HepG2 (cell line): ENCODE measurements around the gene ZPR1. TPM values are rescaled to one million over a fixed set of nuclear protein-coding genes. Genes with fewer than 3 reads are reported as not detected.

Experiments used
- GTF3A ChIP-seq: sonication (generic); formaldehyde crosslinking; conservative IDR thresholded peaks from 2 replicates; pipeline ENCODE4 v1.4.0; 2020; ENCODE audit warnings: mild to moderate bottlenecking, missing genetic modification reagents
- HNF1B ChIP-seq: sonication (generic); formaldehyde crosslinking; IDR thresholded peaks from 2 replicates; pipeline ENCODE4 v1.5.1; 2020; ENCODE audit warnings: mild to moderate bottlenecking, moderate library complexity, missing genetic modification reagents
- IKZF1 ChIP-seq: fragments of 450-650 bp; IDR thresholded peaks from 2 replicates; pipeline ENCODE4 v1.7.1; 2016
- NFAT5 ChIP-seq: sonication (generic); formaldehyde crosslinking; IDR thresholded peaks from 2 replicates; pipeline ENCODE4 v1.4.0; 2020; ENCODE audit warnings: missing genetic modification reagents
- SNAPC4 ChIP-seq: sonication (generic); formaldehyde crosslinking; IDR thresholded peaks from 2 replicates; pipeline ENCODE4 v1.4.0; 2020; ENCODE audit warnings: mild to moderate bottlenecking, missing genetic modification reagents
- SOX6 ChIP-seq, 2 experiments: fragments of 450-650 bp in 1 of 2; sonication (generic) in 1 of 2; formaldehyde crosslinking in 1 of 2; IDR thresholded peaks; 2 replicates each; pipeline versions ENCODE4 v1.4.0 to v1.6.1; 2017 to 2020; ENCODE audit warnings: antibody characterized with exemption in 1 of 2, mild to moderate bottlenecking in 1 of 2, missing genetic modification reagents in 1 of 2
- ZNF552 ChIP-seq: sonication (generic); formaldehyde crosslinking; IDR thresholded peaks from 2 replicates; pipeline ENCODE4 v1.9.0; 2022; ENCODE audit warnings: missing genetic modification reagents, mild to moderate bottlenecking, borderline replicate concordance
- ZNF687 ChIP-seq: sonication (generic); formaldehyde crosslinking; IDR thresholded peaks from 2 replicates; pipeline ENCODE4 v1.5.1; 2020; ENCODE audit warnings: mild to moderate bottlenecking, missing genetic modification reagents, moderate library complexity
- ZNF691 ChIP-seq: sonication (generic); formaldehyde crosslinking; IDR thresholded peaks from 2 replicates; pipeline ENCODE4 v1.4.0; 2020; ENCODE audit warnings: missing genetic modification reagents, low read depth, mild to moderate bottlenecking, borderline replicate concordance
- polyA plus RNA-seq, 8 experiments: library from polyadenylated mRNA; depleted of rRNA in 3 of 8; stranded (reverse) in 7 of 8; unstranded in 1 of 8; fragments of >200 nt; fragmentation: Illumina TruSeq in 4 of 8; extraction: Trizol in 4 of 8; gene quantifications; 2 replicates each; pipeline versions ENCODE4 v1.2.1 to v1.2.3, GENCODE V29; 2011 to 2016; ENCODE audit warnings: low read depth in 4 of 8, missing spikeins in 1 of 8, mixed read lengths in 1 of 8; ENCODE audit not compliant: insufficient read depth in 1 of 8
- total RNA-seq, 5 experiments: library from RNA; depleted of rRNA; stranded (reverse); fragments of >200 nt; fragmentation: Illumina TruSeq; extraction: Trizol; gene quantifications; 2 replicates each; pipeline ENCODE4 v1.2.3, GENCODE V29; 2016; ENCODE audit warnings: low read depth in 1 of 5

ZPR1 gene
- total and polyA plus RNA-seq, 2 of the 13 experiments (the other 11 are each of a cell fraction or from before 2014, with no cell fraction given), result 40.0 to 79.3 TPM

GRCh38 chr11:116787786-116788486, at the start of gene ZPR1 (continued):
- TF ChIP-seq ZNF691 (no peak), ZNF552 (CRISPR knock-in tag) (no peak), NFAT5 (no peak), SOX6 (IDR thresholded peaks at IDR 0.05) (no peak), SOX6 (CRISPR knock-in tag; IDR thresholded peaks at IDR 0.05) (peak; percentile 39; the same call in 1 of the 2 replicates), HNF1B (CRISPR knock-in tag) (0 out of 2 replicates have a peak, but pooled peaks have one; percentile 56), SNAPC4 (no peak), ZNF687 (CRISPR knock-in tag) (peak; percentile 84), IKZF1 (no peak), GTF3A (CRISPR knock-in tag) (no peak)
